Left ventricle myocardium inferior (tissue), 1 donor: ENCODE results near the gene PDPN. TPM values are rescaled to one million over a fixed set of nuclear protein-coding genes. Genes with fewer than 3 reads are reported as not detected.

Experiments used
- DNase-seq: peaks from one replicate; pipeline ENCODE4 v3.0.0-alpha.2; 2020
- H3K27ac ChIP-seq: fragments of 200-600 bp; replicated peaks from 2 replicates; pipeline ENCODE4 v1.8.0; 2021
- H3K27me3 ChIP-seq: fragments of 200-600 bp; 2 replicates; pipeline ENCODE4 v1.8.0; 2021; ENCODE audit warnings: low read depth
- H3K36me3 ChIP-seq: fragments of 200-600 bp; 2 replicates; pipeline ENCODE4 v1.8.0; 2021
- H3K4me1 ChIP-seq: fragments of 200-600 bp; 2 replicates; pipeline ENCODE4 v1.8.0; 2021
- H3K4me3 ChIP-seq: fragments of 200-600 bp; 2 replicates; pipeline ENCODE4 v1.8.0; 2021; ENCODE audit warnings: mild to moderate bottlenecking, moderate library complexity
- H3K9me3 ChIP-seq: fragments of 200-600 bp; replicated peaks from 2 replicates; pipeline ENCODE4 v1.8.0; 2021
- intact Hi-C: fragments of 100-400 bp; cut with micrococcal nuclease; formaldehyde crosslinking; loops from one replicate; pipeline ENCODE4 v1.11.0; 2022
- total RNA-seq: library from RNA; stranded (reverse); fragmentation: NEBNext Ultra II Directional; extraction: Animal tissue kit (Norgen Biotek cat#: 25700); gene quantifications from one replicate; pipeline ENCODE4 v1.2.1, GENCODE V29; 2021
- TF ChIP-seq, protein P1 (sequence below): fragments of 200-600 bp; IDR thresholded peaks from 2 replicates; pipeline ENCODE4 v1.8.0; 2021; ENCODE audit warnings: antibody characterized with exemption, mild to moderate bottlenecking, borderline replicate concordance
- donor health status: DM: no; HTN: yes; CAD: no; lungs with severe emphysema.

The PDPN gene
- total RNA-seq, 1 donor from 2014 or later, result 16.7 TPM

DNA sequence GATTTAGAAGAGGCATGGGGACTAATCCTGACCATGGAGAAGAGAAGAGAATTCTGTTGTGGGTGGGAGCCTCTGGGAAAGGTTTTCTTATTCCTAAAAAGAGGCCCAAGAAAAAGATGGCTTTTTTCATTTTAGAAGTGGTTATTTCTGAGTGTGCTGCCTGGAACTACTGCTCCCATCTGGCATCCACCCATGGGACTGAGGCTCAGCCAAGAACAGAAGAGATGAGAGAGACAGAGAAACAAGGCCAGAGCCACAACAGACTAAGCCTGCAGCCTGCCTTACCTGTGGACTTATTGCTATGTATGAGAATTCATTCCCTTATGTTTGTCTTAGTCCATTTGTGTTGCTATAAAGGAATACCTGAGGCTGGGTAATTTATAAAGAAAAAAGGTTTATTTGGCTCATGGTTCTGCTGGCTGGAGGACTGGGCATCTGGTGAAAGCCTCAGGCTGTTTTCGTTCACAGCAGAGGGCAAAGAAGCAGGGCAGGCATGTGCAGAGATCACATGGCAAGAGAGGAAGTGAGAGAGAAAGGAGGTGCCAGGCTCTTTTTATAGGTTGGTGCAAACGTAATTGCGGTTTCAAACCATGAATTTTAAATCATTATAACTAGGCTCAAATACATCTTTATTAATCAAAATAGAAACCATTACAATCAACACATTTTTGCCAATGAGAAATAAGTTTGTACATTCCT is 58.8 kb downstream of the PDPN start:
- Histone ChIP-seq H3K4me3 (no peak overlapping the region), H3K4me1 (no peaks in the 10 kb centered on the region), H3K27ac (no peak overlapping the region), H3K9me3 (peaks cover 17% of the 10 kb centered on the region), H3K27me3 (no peaks in the 10 kb centered on the region), H3K36me3 (no peaks in the 10 kb centered on the region)
- no peak for DNase-seq
- TF ChIP-seq, protein P1, sequence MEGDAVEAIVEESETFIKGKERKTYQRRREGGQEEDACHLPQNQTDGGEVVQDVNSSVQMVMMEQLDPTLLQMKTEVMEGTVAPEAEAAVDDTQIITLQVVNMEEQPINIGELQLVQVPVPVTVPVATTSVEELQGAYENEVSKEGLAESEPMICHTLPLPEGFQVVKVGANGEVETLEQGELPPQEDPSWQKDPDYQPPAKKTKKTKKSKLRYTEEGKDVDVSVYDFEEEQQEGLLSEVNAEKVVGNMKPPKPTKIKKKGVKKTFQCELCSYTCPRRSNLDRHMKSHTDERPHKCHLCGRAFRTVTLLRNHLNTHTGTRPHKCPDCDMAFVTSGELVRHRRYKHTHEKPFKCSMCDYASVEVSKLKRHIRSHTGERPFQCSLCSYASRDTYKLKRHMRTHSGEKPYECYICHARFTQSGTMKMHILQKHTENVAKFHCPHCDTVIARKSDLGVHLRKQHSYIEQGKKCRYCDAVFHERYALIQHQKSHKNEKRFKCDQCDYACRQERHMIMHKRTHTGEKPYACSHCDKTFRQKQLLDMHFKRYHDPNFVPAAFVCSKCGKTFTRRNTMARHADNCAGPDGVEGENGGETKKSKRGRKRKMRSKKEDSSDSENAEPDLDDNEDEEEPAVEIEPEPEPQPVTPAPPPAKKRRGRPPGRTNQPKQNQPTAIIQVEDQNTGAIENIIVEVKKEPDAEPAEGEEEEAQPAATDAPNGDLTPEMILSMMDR, result no peak
- intact Hi-C loops, result no loop called here

DNA sequence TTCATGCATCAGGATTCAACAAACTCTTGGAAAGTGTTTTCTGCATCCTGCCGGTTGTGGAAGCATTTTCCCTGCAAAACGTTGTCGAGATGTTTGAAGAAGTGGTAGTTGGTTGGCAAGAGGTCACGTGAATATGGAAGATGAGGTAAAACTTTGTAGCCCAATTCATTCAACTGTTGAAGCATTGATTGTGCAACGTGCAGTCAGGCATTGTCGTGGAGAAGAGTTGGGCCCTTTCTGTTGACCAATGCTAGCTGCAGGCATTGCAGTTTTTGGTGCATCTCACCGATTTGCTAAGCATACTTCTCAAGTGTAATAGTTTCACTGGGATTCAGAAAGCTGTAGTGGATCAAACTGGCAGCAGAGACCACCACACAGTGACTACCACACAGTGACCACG is 59.4 kb downstream of the PDPN start:
- H3K27ac ChIP-seq, result no peak overlapping the region
- H3K9me3 ChIP-seq, result peaks cover 18% of the 10 kb centered on the region
- H3K27me3 ChIP-seq, result no peaks in the 10 kb centered on the region
- TF ChIP-seq, protein P1, result no peak
- DNase-seq, result no peak
- H3K4me3 ChIP-seq, result no peak overlapping the region
- H3K36me3 ChIP-seq, result no peaks in the 10 kb centered on the region
- H3K4me1 ChIP-seq, result no peaks in the 10 kb centered on the region
- intact Hi-C loops, result no loop called here

DNA sequence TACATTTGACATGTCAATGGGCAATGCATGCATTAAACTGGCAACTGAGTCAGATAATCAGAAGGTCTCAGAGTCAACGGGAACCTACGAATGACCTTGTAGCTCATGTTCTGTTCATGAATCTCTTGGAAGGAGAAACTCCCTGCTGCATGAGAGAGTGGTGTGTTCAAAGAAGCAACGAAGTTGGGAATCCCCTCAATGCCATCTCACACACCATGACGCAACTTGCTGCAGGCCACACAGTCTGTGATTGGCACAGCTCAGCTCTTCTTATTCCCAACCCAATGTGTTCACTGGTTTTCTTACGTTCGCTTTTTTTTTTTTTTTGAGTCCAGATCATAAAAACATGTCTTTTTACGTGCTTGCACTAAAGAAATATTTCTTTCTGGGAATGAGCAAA is 62.9 kb downstream of the PDPN start:
- Histone ChIP-seq H3K36me3 (no peaks in the 10 kb centered on the region), H3K4me1 (no peaks in the 10 kb centered on the region), H3K27me3 (peaks cover 8% of the 10 kb centered on the region), H3K27ac (no peak overlapping the region), H3K4me3 (no peak overlapping the region), H3K9me3 (peaks cover 8% of the 10 kb centered on the region)
- DNase-seq, result no peak
- intact Hi-C loops, result no loop called here
- TF ChIP-seq, protein P1, result no peak

DNA sequence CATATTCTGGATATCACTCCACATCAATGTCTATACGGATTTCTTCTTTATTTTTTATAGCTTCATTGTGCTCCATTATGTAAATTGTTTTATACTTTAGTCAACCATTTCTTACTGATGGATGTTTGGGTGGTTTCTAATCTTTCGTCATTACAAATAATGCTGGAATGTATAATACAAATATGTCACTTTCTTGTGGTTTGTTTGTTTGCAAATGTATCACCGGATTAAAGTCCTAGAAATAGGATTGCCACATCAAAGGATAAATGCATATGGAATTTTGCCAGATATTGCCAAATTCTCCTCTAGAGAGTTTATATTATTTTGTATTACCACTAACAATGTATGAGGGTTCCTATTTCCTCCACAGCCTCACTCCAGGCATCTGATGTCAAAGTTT is 67.6 kb downstream of the PDPN start:
- TF ChIP-seq, protein P1, result no peak
- H3K9me3 ChIP-seq, result peaks cover 8% of the 10 kb centered on the region
- no peak overlapping the region for H3K4me3 ChIP-seq
- no peaks in the 10 kb centered on the region for H3K36me3 ChIP-seq
- no peak overlapping the region for H3K27ac ChIP-seq
- no peak for DNase-seq
- H3K4me1 ChIP-seq, result no peaks in the 10 kb centered on the region
- H3K27me3 ChIP-seq, result peaks cover 21% of the 10 kb centered on the region
- intact Hi-C loops, result no loop called here

DNA sequence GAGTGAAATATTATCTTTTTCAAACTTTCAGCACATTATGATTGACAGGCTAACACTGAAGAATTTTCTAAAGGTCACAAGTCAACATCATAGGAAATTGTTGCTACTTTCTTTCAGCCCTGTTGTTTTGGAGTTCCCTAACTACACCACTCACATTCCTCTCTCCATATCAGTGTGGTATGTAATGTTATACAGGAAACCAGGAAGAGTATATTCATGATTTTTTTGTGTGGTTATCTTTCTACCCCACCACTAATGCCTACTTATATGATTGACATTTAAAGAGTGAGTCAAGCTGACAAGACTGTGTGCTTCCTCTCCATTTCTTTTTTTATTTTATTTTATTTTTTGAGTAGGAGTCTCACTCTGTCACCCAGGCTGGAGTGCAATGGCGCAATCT is 68.6 kb downstream of the PDPN start:
- no peak for DNase-seq
- peaks cover 24% of the 10 kb centered on the region for H3K27me3 ChIP-seq
- TF ChIP-seq, protein P1, result no peak

More for the DNA sequence above, 68.6 kb downstream of the PDPN start:
- intact Hi-C loops, result no loop called here
- no peaks in the 10 kb centered on the region for H3K4me1 ChIP-seq
- H3K27ac ChIP-seq, result no peak overlapping the region
- H3K9me3 ChIP-seq, result peaks cover 8% of the 10 kb centered on the region
- no peak overlapping the region for H3K4me3 ChIP-seq
- no peaks in the 10 kb centered on the region for H3K36me3 ChIP-seq
